22Rv1 (cell line): ENCODE results near the gene ICE2.
A peak's percentile ranks its signal among the peaks of the same experiment; 100 is the strongest.

Source experiments
- H3K27ac ChIP-seq: fragments of 450-650 bp; 2 replicates; pipeline ENCODE4 v1.5.1; 2017
- CTCF ChIP-seq: fragments of 450-650 bp; IDR thresholded peaks from 2 replicates; pipeline ENCODE4 v1.5.1; 2017; ENCODE audit warnings: mild to moderate bottlenecking
- ZFX ChIP-seq: fragments of 450-650 bp; IDR thresholded peaks from 2 replicates; pipeline ENCODE4 v1.6.1; 2017; ENCODE audit warnings: antibody characterized with exemption, borderline replicate concordance

The ICE2 gene

GRCh38 chr15:60476713-60477112 is 2.2 kb downstream of the ICE2 start:
- TF ChIP-seq CTCF (no peak), ZFX (no peak)
- H3K27ac ChIP-seq = no peak overlapping the region

- TF ChIP-seq CTCF (no peak), ZFX (no peak)
- no peak overlapping the region for H3K27ac ChIP-seq
These were observed 5.8 kb downstream of the ICE2 start for GRCh38 chr15:60473135-60473534.

- no peak for TF ChIP-seq ZFX
These were observed 7.6 kb downstream of the ICE2 start for GRCh38 chr15:60471314-60471713.

DNA sequence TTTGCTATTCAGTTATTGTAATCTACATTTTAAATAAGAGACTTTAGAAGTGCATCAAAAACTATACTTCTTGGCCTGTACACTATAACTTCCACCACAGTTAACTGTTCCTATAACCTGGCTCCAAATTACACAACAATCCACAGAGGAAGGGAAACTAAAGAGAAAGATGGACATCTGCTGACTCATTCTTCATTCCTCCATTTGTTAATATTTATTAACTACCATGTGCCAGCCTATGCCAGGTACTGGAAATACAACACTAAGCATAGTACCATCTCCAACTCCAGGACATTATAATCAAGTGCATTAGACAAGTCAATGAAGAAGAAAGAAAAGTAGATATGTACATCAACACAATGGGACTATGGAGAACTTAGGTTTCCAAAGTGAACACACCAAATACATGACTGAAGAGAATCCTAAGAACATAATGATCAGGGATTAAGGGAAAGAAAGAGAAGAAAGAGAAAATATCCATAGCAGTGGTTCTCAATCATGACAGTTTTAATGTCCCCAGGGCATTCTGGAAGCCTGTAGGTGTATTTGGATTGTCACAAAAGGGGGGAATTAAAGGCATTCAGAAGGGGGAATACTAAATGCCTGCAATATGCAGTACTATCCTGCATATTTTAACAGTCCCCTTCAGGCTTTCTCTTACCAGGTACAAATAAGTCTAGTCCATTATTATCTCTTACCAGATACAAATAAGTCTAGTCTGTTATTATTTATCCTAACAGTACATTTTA is 8.9 kb downstream of the ICE2 start:
- H3K27ac ChIP-seq = peak overlapping the region; percentile 25
- TF ChIP-seq ZFX (no peak), CTCF (no peak)

More at GRCh38 chr15:60471314-60471713, 7.6 kb downstream of the ICE2 start:
- H3K27ac ChIP-seq = no peak overlapping the region

GRCh38 chr15:60464836-60465630 is 13.9 kb downstream of the ICE2 start:
- TF ChIP-seq CTCF (no peak), ZFX (no peak)

DNA sequence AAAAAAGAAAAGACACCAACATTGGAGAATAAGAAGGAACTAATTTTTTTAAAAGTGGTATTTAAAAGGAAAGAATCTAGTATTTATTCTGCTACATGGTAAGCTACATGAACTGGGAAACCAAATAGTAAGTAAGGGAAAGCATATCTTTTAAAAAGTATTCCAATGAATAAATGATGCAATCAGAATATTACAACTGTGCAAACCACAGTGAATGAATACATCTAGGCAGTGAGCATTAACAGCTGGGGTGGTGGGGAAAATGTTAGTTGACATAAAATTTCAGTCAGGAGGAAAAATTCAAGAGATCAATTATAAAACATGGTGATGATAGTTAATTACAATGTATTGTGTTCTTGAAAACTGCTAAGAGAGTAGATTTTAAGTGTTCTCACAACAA is 16.9 kb downstream of the ICE2 start:
- H3K27ac ChIP-seq = no peak overlapping the region

More at GRCh38 chr15:60464836-60465630, 13.9 kb downstream of the ICE2 start:
- no peak overlapping the region for H3K27ac ChIP-seq

GRCh38 chr15:60460931-60461330 is 18.0 kb downstream of the ICE2 start:
- TF ChIP-seq CTCF (no peak), ZFX (no peak)

More for the DNA sequence above, 16.9 kb downstream of the ICE2 start:
- no peak for TF ChIP-seq ZFX
- TF ChIP-seq CTCF = no peak

More at GRCh38 chr15:60460931-60461330, 18.0 kb downstream of the ICE2 start:
- H3K27ac ChIP-seq = no peak overlapping the region
